DND-41 (cell line): Measurements from ENCODE around the gene HIPK1.

Experiments
- ATAC-seq: fragments of 200-7000 bp; cut with Tn5 transposase; 3 replicates; pipeline ENCODE4 v1.9.1; 2021; ENCODE audit warnings: low read depth; ENCODE audit not compliant: insufficient read depth
- DNase-seq: peaks from one replicate; pipeline ENCODE4 v3.0.0-alpha.2; 2020
- H2AFZ ChIP-seq: 2 replicates; pipeline ENCODE4 v1.6.0; 2012; ENCODE audit warnings: low read depth, low read length
- H3K27ac ChIP-seq: 2 replicates; pipeline ENCODE4 v1.5.1; 2012; ENCODE audit warnings: low read length, inconsistent platforms
- H3K27me3 ChIP-seq: fragments of 200-600 bp; sonication (generic); 2 replicates; pipeline ENCODE4 v1.6.0; 2012; ENCODE audit warnings: low read length, mild to moderate bottlenecking, inconsistent platforms; ENCODE audit not compliant: insufficient read depth, poor library complexity
- H3K36me3 ChIP-seq: 2 replicates; pipeline ENCODE4 v1.5.1; 2012; ENCODE audit warnings: low read length, inconsistent platforms; ENCODE audit not compliant: insufficient read depth
- H3K4me1 ChIP-seq: 2 replicates; pipeline ENCODE4 v1.5.1; 2012; ENCODE audit warnings: mild to moderate bottlenecking, low read length; ENCODE audit not compliant: insufficient read depth
- H3K4me2 ChIP-seq: 2 replicates; pipeline ENCODE4 v1.6.0; 2012; ENCODE audit warnings: mild to moderate bottlenecking, moderate library complexity, low read length, inconsistent platforms; ENCODE audit not compliant: insufficient read depth
- H3K4me3 ChIP-seq, 2 experiments: fragments of 200-600 bp in 1 of 2; shearing (Covaris generic) in 1 of 2; 2 replicates each; pipeline ENCODE4 v1.5.1; 2012 to 2016; ENCODE audit warnings: inconsistent platforms in 2 of 2, low read length in 2 of 2, mild to moderate bottlenecking in 2 of 2, low read depth in 1 of 2, moderate library complexity in 1 of 2
- H3K79me2 ChIP-seq: 2 replicates; pipeline ENCODE4 v1.6.0; 2012; ENCODE audit warnings: low read length, inconsistent platforms; ENCODE audit not compliant: insufficient read depth
- H3K9ac ChIP-seq: 2 replicates; pipeline ENCODE4 v1.6.0; 2012; ENCODE audit warnings: low read depth, mild to moderate bottlenecking, inconsistent platforms, low read length, moderate library complexity
- H3K9me3 ChIP-seq: 2 replicates; pipeline ENCODE4 v1.5.1; 2012; ENCODE audit warnings: low read length, moderate library complexity, mild to moderate bottlenecking, inconsistent platforms; ENCODE audit not compliant: insufficient read depth, severe bottlenecking
- H4K20me1 ChIP-seq: 2 replicates; pipeline ENCODE4 v1.6.0; 2012; ENCODE audit warnings: low read length; ENCODE audit not compliant: insufficient read depth
- EZH2 ChIP-seq: IDR thresholded peaks from 3 replicates; pipeline ENCODE4 v1.6.1; 2012; ENCODE audit warnings: borderline replicate concordance, low read depth, mild to moderate bottlenecking, moderate library complexity, low read length, inconsistent platforms; ENCODE audit not compliant: severe bottlenecking
- TF ChIP-seq, protein P1 (sequence below): IDR thresholded peaks from 2 replicates; pipeline ENCODE4 v1.5.1; 2012; ENCODE audit warnings: borderline replicate concordance, low read length, moderate library complexity, mild to moderate bottlenecking; ENCODE audit not compliant: poor library complexity, severe bottlenecking; ENCODE audit errors: extremely low read depth

Gene HIPK1

DNA sequence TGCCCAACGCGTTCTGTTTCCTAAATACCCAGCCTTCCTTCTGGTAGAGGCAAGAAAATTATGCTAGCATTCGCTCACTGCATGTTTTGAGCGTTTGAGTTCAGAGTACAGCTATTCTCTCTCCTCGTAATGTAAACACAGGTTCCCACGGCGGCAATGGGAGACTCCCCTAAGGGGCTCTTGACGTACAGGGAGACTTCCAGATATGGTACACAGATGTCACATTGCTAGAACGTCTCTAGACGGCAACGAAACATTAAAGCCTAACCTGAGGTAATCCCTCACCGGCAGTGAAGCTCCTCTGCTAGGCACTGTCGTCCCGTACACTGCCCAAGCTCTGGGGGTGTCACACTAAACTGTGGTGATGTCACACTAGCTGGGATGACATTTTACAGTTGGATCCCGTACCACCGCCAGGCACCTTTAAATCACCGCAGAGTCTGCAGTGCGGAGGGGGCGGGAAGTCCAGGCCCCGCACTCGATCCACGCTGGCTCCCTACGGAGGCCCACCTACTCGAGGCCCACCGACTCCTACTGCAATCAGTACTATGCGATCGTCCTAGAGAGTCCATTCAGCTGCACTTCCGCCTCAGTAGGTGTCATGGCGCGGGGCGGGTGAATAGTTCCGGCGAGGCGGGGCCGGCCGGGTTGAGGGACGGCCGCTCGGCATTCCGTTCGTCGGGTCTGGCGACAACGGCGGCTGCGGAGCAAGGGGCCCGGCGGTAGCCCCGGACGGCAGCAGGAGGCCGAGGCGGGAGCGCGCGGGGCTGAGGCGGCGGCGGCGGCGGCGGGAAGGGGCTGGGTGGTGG lies at the start of gene HIPK1:
Gene HIPK1 (plus strand): TSS at position 384 of the 809 bp plus-strand sequence.
- Histone ChIP-seq H3K36me3 (peaks cover 13% of the 10 kb centered on the region; the same call in 1 of the 2 replicates), H3K4me2 (peak within 1 kb of the TSS; percentile 85), H3K4me1 (peaks cover 49% of the 10 kb centered on the region), H3K4me3 (peak within 1 kb of the TSS; percentile 51 to 72), H3K9me3 (no peaks in the 10 kb centered on the region), H3K9ac (peak within 1 kb of the TSS; percentile 66), H2AFZ (peak within 1 kb of the TSS; percentile 86), H4K20me1 (peaks cover 22% of the 10 kb centered on the region), H3K27me3 (no peaks in the 10 kb centered on the region), H3K79me2 (peaks cover 56% of the 10 kb centered on the region), H3K27ac (peak within 1 kb of the TSS; percentile 92)
- ATAC-seq = peak; percentile 71
- DNase-seq = peak; percentile 94
- TF ChIP-seq EZH2 = no peak
- TF ChIP-seq, protein P1, sequence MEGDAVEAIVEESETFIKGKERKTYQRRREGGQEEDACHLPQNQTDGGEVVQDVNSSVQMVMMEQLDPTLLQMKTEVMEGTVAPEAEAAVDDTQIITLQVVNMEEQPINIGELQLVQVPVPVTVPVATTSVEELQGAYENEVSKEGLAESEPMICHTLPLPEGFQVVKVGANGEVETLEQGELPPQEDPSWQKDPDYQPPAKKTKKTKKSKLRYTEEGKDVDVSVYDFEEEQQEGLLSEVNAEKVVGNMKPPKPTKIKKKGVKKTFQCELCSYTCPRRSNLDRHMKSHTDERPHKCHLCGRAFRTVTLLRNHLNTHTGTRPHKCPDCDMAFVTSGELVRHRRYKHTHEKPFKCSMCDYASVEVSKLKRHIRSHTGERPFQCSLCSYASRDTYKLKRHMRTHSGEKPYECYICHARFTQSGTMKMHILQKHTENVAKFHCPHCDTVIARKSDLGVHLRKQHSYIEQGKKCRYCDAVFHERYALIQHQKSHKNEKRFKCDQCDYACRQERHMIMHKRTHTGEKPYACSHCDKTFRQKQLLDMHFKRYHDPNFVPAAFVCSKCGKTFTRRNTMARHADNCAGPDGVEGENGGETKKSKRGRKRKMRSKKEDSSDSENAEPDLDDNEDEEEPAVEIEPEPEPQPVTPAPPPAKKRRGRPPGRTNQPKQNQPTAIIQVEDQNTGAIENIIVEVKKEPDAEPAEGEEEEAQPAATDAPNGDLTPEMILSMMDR = no peak

DNA sequence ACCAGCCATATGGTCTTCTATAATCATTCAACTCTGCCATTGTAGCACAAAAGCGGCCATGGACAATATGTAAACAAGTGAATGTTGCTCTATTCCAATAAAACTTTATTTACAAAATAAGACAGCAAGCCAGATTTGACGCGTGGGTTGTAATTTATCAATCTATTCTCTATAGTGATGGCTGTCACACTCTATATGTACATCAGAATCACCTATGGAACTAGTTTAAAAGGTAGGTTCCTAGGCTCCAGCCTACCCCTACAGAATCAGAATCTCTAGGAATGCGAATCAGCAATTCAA lies 49.4 kb upstream of the HIPK1 start:
- no peak overlapping the region for H3K9ac ChIP-seq
- no peak for ATAC-seq
- H3K9me3 ChIP-seq = no peaks in the 10 kb centered on the region
- DNase-seq = no peak
- no peaks in the 10 kb centered on the region for H4K20me1 ChIP-seq
- H3K4me1 ChIP-seq = peaks cover 33% of the 10 kb centered on the region
- H3K27ac ChIP-seq = peak overlapping the region; percentile 26
- H3K4me2 ChIP-seq = no peak overlapping the region
- no peaks in the 10 kb centered on the region for H3K27me3 ChIP-seq
- H3K4me3 ChIP-seq = no peak overlapping the region
- no peaks in the 10 kb centered on the region for H3K36me3 ChIP-seq
- TF ChIP-seq EZH2 = no peak
- TF ChIP-seq, protein P1 = no peak
- peak overlapping the region; percentile 34; the same call in 1 of the 2 replicates for H2AFZ ChIP-seq
- H3K79me2 ChIP-seq = no peaks in the 10 kb centered on the region

DNA sequence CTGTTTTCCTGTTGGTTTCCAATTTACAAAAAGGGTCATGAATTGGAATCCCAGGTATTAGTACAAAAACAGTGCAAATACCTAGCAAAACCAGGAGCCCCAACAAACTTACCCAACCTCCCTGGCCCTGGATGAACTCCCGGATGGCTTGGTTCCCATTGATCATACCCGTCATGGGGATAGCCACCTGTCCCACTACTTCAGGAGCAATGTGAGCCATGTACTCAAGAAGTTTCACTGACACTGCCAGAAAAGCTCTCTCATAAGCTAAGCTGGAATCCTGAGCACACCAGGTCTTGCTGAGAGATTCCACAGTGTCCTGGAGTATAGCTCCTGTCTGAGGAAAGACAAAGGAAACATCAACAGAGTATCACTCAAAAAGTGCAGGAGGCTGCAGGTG lies 47.5 kb upstream of the HIPK1 start:
- Histone ChIP-seq H3K27me3 (no peaks in the 10 kb centered on the region), H3K4me1 (peaks cover 33% of the 10 kb centered on the region), H2AFZ (peak overlapping the region; percentile 35; the same call in 1 of the 2 replicates), H3K9me3 (no peaks in the 10 kb centered on the region), H3K4me2 (no peak overlapping the region), H3K4me3 (no peak overlapping the region), H3K79me2 (no peaks in the 10 kb centered on the region), H4K20me1 (no peaks in the 10 kb centered on the region), H3K9ac (no peak overlapping the region), H3K27ac (peak overlapping the region; percentile 48; the same call in 1 of the 2 replicates), H3K36me3 (no peaks in the 10 kb centered on the region)
- ATAC-seq (no peak), DNase-seq (no peak)
- no peak for TF ChIP-seq EZH2
- TF ChIP-seq, protein P1 = no peak
